NCI-H748 treated with DMSO at 0.1 percent for 48 hours (cell line): ENCODE results near the gene ARFGEF3.

Experiments used
- DNase-seq: peaks from one replicate; lab custom pipeline; 2025; lab: John Stamatoyannopoulos, UW

The ARFGEF3 gene

GRCh38 chr6:138241934-138242333 lies 80.2 kb downstream of the ARFGEF3 start:
- DNase-seq, result no peak

- DNase-seq, result peak; percentile 23
Measured at GRCh38 chr6:138242987-138243592, 81.4 kb downstream of the ARFGEF3 start.

- DNase-seq, result no peak
Measured at GRCh38 chr6:138245751-138246150, 84.0 kb downstream of the ARFGEF3 start.

DNA sequence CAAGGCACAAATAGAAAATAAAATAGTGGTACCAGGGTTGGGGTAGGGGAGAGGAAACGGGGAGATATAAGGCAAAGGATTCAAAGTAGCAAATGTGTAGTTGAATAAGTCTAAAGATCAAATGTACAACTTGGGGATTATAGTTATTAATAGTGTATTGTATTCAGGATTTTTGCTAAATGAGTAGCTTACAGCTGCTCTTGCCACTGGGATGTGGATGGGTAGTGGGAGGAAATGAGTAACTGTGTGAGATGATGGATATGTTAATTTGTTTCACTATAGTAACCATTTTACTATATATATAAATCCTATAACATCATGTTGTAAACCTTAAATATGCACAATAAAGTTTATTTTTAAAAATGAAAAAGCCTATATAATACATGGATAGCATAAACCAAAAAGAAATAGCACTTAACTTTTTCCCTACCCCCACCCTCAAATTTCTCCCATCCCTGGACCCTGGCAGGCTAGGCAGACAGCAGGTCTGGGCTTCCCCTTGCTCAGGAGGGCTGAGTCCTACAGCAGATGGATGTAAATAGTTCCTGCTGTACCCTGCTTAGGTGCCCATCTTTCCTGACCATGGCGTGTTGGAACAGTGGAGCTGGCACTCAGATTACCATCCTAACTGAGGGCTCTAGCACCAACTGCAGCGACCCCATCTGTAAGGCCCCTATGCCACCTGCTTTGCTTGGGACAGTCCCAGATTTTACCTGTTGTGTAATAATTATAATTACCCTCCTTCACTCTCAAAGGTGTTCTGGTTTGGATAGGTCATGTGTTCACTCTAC lies 85.1 kb downstream of the ARFGEF3 start:
- no peak for DNase-seq

GRCh38 chr6:138248011-138248410 lies 86.3 kb downstream of the ARFGEF3 start:
- DNase-seq, result no peak

GRCh38 chr6:138248878-138249277 lies 87.1 kb downstream of the ARFGEF3 start:
- DNase-seq, result no peak

- DNase-seq, result no peak
Measured at GRCh38 chr6:138250053-138250452, 88.3 kb downstream of the ARFGEF3 start.

GRCh38 chr6:138250513-138251247 lies 88.9 kb downstream of the ARFGEF3 start:
- no peak for DNase-seq

DNA sequence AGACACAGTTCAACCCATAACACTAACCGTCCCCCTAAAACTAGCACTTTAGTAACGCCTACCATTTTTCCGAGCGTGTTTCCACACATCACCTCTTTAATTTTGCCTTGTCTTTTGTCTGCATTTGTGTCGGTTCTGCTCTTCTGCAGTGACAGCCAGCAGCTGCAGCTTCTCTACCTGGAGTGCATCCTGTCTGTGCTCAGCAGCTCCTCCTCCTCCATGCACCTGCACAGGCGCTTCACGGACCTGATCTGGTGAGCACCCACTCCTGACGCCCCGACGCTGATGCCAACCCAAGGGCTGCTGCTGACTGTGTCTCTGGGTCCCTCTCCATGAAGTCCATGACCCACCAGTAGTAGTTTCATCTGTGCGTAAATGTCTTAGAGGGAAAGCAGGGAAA lies 92.0 kb downstream of the ARFGEF3 start:
- no peak for DNase-seq

DNA sequence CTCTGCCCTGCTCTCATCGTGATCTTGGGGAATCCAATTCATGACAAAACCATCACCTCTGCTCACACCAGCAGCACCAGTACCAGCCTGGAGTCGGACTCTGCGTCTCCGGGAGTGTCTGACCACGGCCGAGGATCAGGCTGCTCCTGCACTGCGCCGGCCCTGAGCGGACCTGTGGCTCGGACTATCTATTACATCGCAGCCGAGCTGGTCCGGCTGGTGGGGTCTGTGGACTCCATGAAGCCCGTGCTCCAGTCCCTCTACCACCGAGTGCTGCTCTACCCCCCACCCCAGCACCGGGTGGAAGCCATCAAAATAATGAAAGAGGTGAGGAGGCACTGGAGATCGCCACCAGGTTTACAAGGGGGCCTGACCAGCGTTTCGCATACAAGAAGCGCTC lies 93.7 kb downstream of the ARFGEF3 start:
- DNase-seq, result no peak

- DNase-seq, result no peak
Measured at GRCh38 chr6:138257638-138258040, 95.9 kb downstream of the ARFGEF3 start.

DNA sequence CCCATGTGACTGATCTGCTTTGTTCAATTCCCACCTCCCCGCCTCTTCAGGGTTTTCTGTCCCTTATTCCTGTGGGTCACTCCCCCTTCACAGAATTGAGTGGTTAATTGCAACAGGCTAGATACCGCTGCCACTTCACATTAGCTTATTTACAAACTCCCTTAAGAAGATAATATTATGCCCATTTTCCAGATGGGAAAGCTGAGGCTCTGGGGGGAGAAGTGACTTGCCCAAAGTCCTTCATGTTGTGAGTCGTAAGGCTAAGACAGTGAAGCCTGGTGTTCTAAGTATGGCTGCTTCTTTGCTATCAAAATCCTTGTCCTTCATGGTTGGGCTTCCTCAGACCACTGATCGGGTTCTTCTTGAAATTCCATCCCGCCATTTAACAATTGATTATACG lies 96.5 kb downstream of the ARFGEF3 start:
- no peak for DNase-seq

- DNase-seq, result no peak
Measured at GRCh38 chr6:138258991-138259390, 97.3 kb downstream of the ARFGEF3 start.

DNA sequence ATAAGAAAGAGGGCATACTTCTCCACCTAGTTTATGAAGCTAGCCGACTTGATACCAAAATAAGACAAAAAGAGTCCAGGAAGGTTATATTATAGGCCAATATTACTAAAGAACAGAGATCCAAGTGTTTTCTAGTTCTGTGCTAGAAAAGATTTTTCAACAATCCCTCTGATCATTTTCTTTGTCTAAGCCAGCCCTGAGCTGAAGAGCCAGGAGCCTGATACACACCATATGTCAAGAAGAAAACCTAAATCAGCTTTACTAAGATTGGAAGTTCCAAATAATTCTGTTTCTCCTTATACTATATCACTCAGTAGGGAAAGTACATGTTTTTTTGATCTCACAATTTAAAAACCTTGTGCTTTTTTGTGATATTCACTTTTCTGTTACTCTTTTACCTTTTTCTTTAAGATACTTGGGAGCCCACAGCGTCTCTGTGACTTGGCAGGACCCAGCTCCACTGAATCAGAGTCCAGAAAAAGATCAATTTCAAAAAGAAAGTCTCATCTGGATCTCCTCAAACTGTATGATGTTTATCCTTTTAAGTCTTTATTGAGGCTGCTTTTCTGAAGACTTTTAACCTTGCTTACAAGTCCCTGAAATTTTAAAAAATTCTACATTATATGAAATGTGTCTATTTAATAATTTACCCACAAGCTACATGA lies 99.5 kb downstream of the ARFGEF3 start:
- no peak for DNase-seq

- DNase-seq, result no peak
Measured at GRCh38 chr6:138263963-138264362, 102.2 kb downstream of the ARFGEF3 start.

- no peak for DNase-seq
Measured at GRCh38 chr6:138264372-138264880, 102.7 kb downstream of the ARFGEF3 start.

- DNase-seq, result no peak
Measured at GRCh38 chr6:138266095-138266494, 104.4 kb downstream of the ARFGEF3 start.

- no peak for DNase-seq
Measured at GRCh38 chr6:138267971-138268895, 106.5 kb downstream of the ARFGEF3 start.

- DNase-seq, result no peak
Measured at GRCh38 chr6:138271451-138271850, 109.7 kb downstream of the ARFGEF3 start.

GRCh38 chr6:138272533-138273315 lies 111.0 kb downstream of the ARFGEF3 start:
- DNase-seq, result no peak
